Left hindlimb (tissue), 1 donor: ENCODE measurements around the gene CACNA1D.

ENCODE experiments used
- DNase-seq: peaks from one replicate; pipeline ENCODE4 v3.0.0-alpha.2; 2018

The CACNA1D gene

GRCh38 chr3:53581671-53582070 is 87.3 kb downstream of the CACNA1D start:
- no peak for DNase-seq

GRCh38 chr3:53583161-53583690 is 88.8 kb downstream of the CACNA1D start:
- no peak for DNase-seq

GRCh38 chr3:53585049-53585448 is 90.6 kb downstream of the CACNA1D start:
- DNase-seq = no peak

- no peak for DNase-seq
Measured at GRCh38 chr3:53585627-53586026, 91.2 kb downstream of the CACNA1D start.

GRCh38 chr3:53588122-53588521 is 93.7 kb downstream of the CACNA1D start:
- no peak for DNase-seq

GRCh38 chr3:53589201-53589600 is 94.8 kb downstream of the CACNA1D start:
- no peak for DNase-seq

GRCh38 chr3:53589806-53590205 is 95.4 kb downstream of the CACNA1D start:
- no peak for DNase-seq

- DNase-seq = no peak
Measured at GRCh38 chr3:53590606-53591005, 96.2 kb downstream of the CACNA1D start.

- no peak for DNase-seq
Measured at GRCh38 chr3:53591646-53592045, 97.2 kb downstream of the CACNA1D start.

- no peak for DNase-seq
Measured at GRCh38 chr3:53592862-53593261, 98.5 kb downstream of the CACNA1D start.

GRCh38 chr3:53593611-53594010 is 99.2 kb downstream of the CACNA1D start:
- DNase-seq = no peak

- DNase-seq = no peak
Measured at GRCh38 chr3:53594276-53594675, 99.9 kb downstream of the CACNA1D start.

- DNase-seq = no peak
Measured at GRCh38 chr3:53595660-53596059, 101.2 kb downstream of the CACNA1D start.

GRCh38 chr3:53597136-53597915 is 102.9 kb downstream of the CACNA1D start:
- no peak for DNase-seq

GRCh38 chr3:53599771-53600170 is 105.4 kb downstream of the CACNA1D start:
- no peak for DNase-seq

- no peak for DNase-seq
Measured at GRCh38 chr3:53602866-53603265, 108.5 kb downstream of the CACNA1D start.

GRCh38 chr3:53604232-53604631 is 109.8 kb downstream of the CACNA1D start:
- DNase-seq = no peak

GRCh38 chr3:53606793-53607192 is 112.4 kb downstream of the CACNA1D start:
- DNase-seq = no peak

GRCh38 chr3:53612508-53612907 is 118.1 kb downstream of the CACNA1D start:
- DNase-seq = no peak

- no peak for DNase-seq
Measured at GRCh38 chr3:53613125-53613524, 118.7 kb downstream of the CACNA1D start.

GRCh38 chr3:53614307-53614706 is 119.9 kb downstream of the CACNA1D start:
- no peak for DNase-seq

- no peak for DNase-seq
Measured at GRCh38 chr3:53616321-53616720, 121.9 kb downstream of the CACNA1D start.

GRCh38 chr3:53616971-53617892 is 122.8 kb downstream of the CACNA1D start:
- no peak for DNase-seq
